Naive B cell (primary cell): Measurements from ENCODE around the gene LIPG. TPM values are rescaled to one million over a fixed set of nuclear protein-coding genes. Genes with fewer than 3 reads are reported as not detected.

ENCODE experiments used
- ATAC-seq, 2 donors: fragments of 150-1000 bp; cut with Tn5 transposase; 2 replicates each; pipeline ENCODE4 v1.10.0; 2021; ENCODE audit warnings: low read depth in 2 of 2, mild to moderate bottlenecking in 2 of 2, moderate library complexity in 2 of 2
- DNase-seq: peaks from one replicate; pipeline ENCODE4 v3.0.0; 2022
- H3K27ac Mint-ChIP-seq, 6 donors: one replicate each; pipeline ENCODE4 v1.8.0; 2020 to 2022; ENCODE audit warnings: mild to moderate bottlenecking in 6 of 6, mixed read lengths in 6 of 6, moderate library complexity in 5 of 6, inconsistent platforms in 2 of 6
- H3K27me3 Mint-ChIP-seq, 3 donors: one replicate each; pipeline ENCODE4 v1.8.0; 2021 to 2022; ENCODE audit warnings: mixed read lengths in 3 of 3, mild to moderate bottlenecking in 1 of 3
- H3K36me3 Mint-ChIP-seq, 2 donors: one replicate each; pipeline ENCODE4 v1.8.0; 2020 to 2022; ENCODE audit warnings: mixed read lengths in 2 of 2, inconsistent platforms in 1 of 2, mild to moderate bottlenecking in 1 of 2
- H3K4me1 Mint-ChIP-seq, 3 donors: one replicate each; pipeline ENCODE4 v1.8.0; 2020 to 2022; ENCODE audit warnings: mixed read lengths in 3 of 3, inconsistent platforms in 1 of 3, mild to moderate bottlenecking in 1 of 3, moderate library complexity in 1 of 3
- H3K4me3 Mint-ChIP-seq, 8 donors: one replicate each; pipeline ENCODE4 v1.8.0; 2020 to 2022; ENCODE audit warnings: mild to moderate bottlenecking in 8 of 8, mixed read lengths in 8 of 8, moderate library complexity in 8 of 8, inconsistent platforms in 2 of 8
- H3K9me3 Mint-ChIP-seq, 7 donors: one replicate each; pipeline ENCODE4 v1.8.0; 2020 to 2022; ENCODE audit warnings: mixed read lengths in 7 of 7, mild to moderate bottlenecking in 5 of 7, inconsistent platforms in 2 of 7, moderate library complexity in 1 of 7
- polyA plus RNA-seq, 6 donors: library from polyadenylated mRNA; unstranded; fragments of 300-500 nt; fragmentation: Illumina TruSeq; gene quantifications; one replicate each; pipeline ENCODE4 v1.2.3, GENCODE V29; 2021; ENCODE audit warnings: low read depth in 6 of 6

The LIPG gene
- polyA plus RNA-seq, 6 donors from 2014 or later = not detected

GRCh38 chr18:49585781-49586663 lies 24.2 kb downstream of the LIPG start:
- H3K4me1 Mint-ChIP-seq = no peaks in the 10 kb centered on the region
- peaks cover 8 to 31% (median 20%) of the 10 kb centered on the region in 3 donors for H3K27me3 Mint-ChIP-seq
- H3K27ac Mint-ChIP-seq = no peak overlapping the region
- DNase-seq = no peak
- H3K36me3 Mint-ChIP-seq = no peaks in the 10 kb centered on the region
- H3K4me3 Mint-ChIP-seq = no peak overlapping the region
- no peaks in the 10 kb centered on the region for H3K9me3 Mint-ChIP-seq
- ATAC-seq = no peak

GRCh38 chr18:49588171-49588570 lies 26.3 kb downstream of the LIPG start:
- no peaks in the 10 kb centered on the region for H3K4me1 Mint-ChIP-seq
- peaks cover 8 to 27% (median 9%) of the 10 kb centered on the region in 3 donors for H3K27me3 Mint-ChIP-seq
- DNase-seq (no peak), ATAC-seq (no peak)
- no peaks in the 10 kb centered on the region for H3K36me3 Mint-ChIP-seq
- no peak overlapping the region for H3K27ac Mint-ChIP-seq
- no peaks in the 10 kb centered on the region for H3K9me3 Mint-ChIP-seq
- no peak overlapping the region for H3K4me3 Mint-ChIP-seq

GRCh38 chr18:49588971-49589370 lies 27.1 kb downstream of the LIPG start:
- H3K27me3 Mint-ChIP-seq = peaks cover 6 to 25% (median 8%) of the 10 kb centered on the region in 3 donors
- H3K4me1 Mint-ChIP-seq = no peaks in the 10 kb centered on the region

GRCh38 chr18:49590608-49591007 lies 28.8 kb downstream of the LIPG start:
- Mint-ChIP-seq H3K9me3 (no peaks in the 10 kb centered on the region), H3K27me3 (peaks cover 6 to 25% (median 13%) of the 10 kb centered on the region in 3 donors), H3K27ac (no peak overlapping the region), H3K36me3 (no peaks in the 10 kb centered on the region), H3K4me1 (no peaks in the 10 kb centered on the region), H3K4me3 (no peak overlapping the region)
- ATAC-seq (no peak), DNase-seq (no peak)

More at GRCh38 chr18:49588971-49589370, 27.1 kb downstream of the LIPG start:
- no peak for ATAC-seq
- H3K27ac Mint-ChIP-seq = no peak overlapping the region
- no peaks in the 10 kb centered on the region for H3K36me3 Mint-ChIP-seq
- DNase-seq = no peak
- H3K9me3 Mint-ChIP-seq = no peaks in the 10 kb centered on the region
- H3K4me3 Mint-ChIP-seq = no peak overlapping the region

GRCh38 chr18:49591271-49591670 lies 29.4 kb downstream of the LIPG start:
- ATAC-seq = no peak
- H3K4me3 Mint-ChIP-seq = no peak overlapping the region
- no peak overlapping the region for H3K27ac Mint-ChIP-seq
- H3K9me3 Mint-ChIP-seq = no peaks in the 10 kb centered on the region
- peaks cover 6 to 19% (median 12%) of the 10 kb centered on the region in 3 donors for H3K27me3 Mint-ChIP-seq
- H3K36me3 Mint-ChIP-seq = no peaks in the 10 kb centered on the region
- H3K4me1 Mint-ChIP-seq = no peaks in the 10 kb centered on the region
- DNase-seq = no peak

- no peak for ATAC-seq
- no peaks in the 10 kb centered on the region for H3K4me1 Mint-ChIP-seq
- H3K27ac Mint-ChIP-seq = no peak overlapping the region
- no peak overlapping the region for H3K4me3 Mint-ChIP-seq
- no peaks in the 10 kb centered on the region for H3K36me3 Mint-ChIP-seq
- H3K9me3 Mint-ChIP-seq = no peaks in the 10 kb centered on the region
- DNase-seq = no peak
- H3K27me3 Mint-ChIP-seq = peaks cover 9 to 20% (median 12%) of the 10 kb centered on the region in 3 donors
These were observed 29.9 kb downstream of the LIPG start for GRCh38 chr18:49591775-49592174.

- no peak overlapping the region for H3K4me3 Mint-ChIP-seq
- no peaks in the 10 kb centered on the region for H3K36me3 Mint-ChIP-seq
- no peaks in the 10 kb centered on the region for H3K4me1 Mint-ChIP-seq
- no peak overlapping the region for H3K27ac Mint-ChIP-seq
- peaks cover 0 to 8% (median 4%) of the 10 kb centered on the region in 7 donors for H3K9me3 Mint-ChIP-seq
- no peak for DNase-seq
- peaks cover 24 to 38% (median 35%) of the 10 kb centered on the region in 3 donors for H3K27me3 Mint-ChIP-seq
- no peak for ATAC-seq
These were observed 34.8 kb downstream of the LIPG start for GRCh38 chr18:49596687-49597086.

GRCh38 chr18:49597157-49597931 lies 35.5 kb downstream of the LIPG start:
- Mint-ChIP-seq H3K36me3 (no peaks in the 10 kb centered on the region), H3K27ac (no peak overlapping the region), H3K9me3 (peaks cover 0 to 8% (median 4%) of the 10 kb centered on the region in 7 donors), H3K27me3 (peaks cover 26 to 38% (median 35%) of the 10 kb centered on the region in 3 donors), H3K4me3 (no peak overlapping the region), H3K4me1 (no peaks in the 10 kb centered on the region)
- ATAC-seq = no peak
- DNase-seq = no peak

GRCh38 chr18:49601211-49601610 lies 39.4 kb downstream of the LIPG start:
- Mint-ChIP-seq H3K36me3 (no peaks in the 10 kb centered on the region), H3K27ac (no peak overlapping the region), H3K27me3 (peaks cover 26 to 60% (median 47%) of the 10 kb centered on the region in 3 donors), H3K4me1 (no peaks in the 10 kb centered on the region), H3K9me3 (peaks cover 4 to 20% (median 10%) of the 10 kb centered on the region in 7 donors), H3K4me3 (no peak overlapping the region)
- ATAC-seq (no peak), DNase-seq (no peak)

GRCh38 chr18:49608366-49609255 lies 46.8 kb downstream of the LIPG start:
- H3K27ac Mint-ChIP-seq = no peak overlapping the region
- no peak overlapping the region for H3K4me3 Mint-ChIP-seq
- no peak for DNase-seq
- H3K36me3 Mint-ChIP-seq = no peaks in the 10 kb centered on the region
- no peaks in the 10 kb centered on the region for H3K4me1 Mint-ChIP-seq
- peaks cover 9 to 36% (median 31%) of the 10 kb centered on the region in 3 donors for H3K27me3 Mint-ChIP-seq
- peaks cover 0 to 20% (median 4%) of the 10 kb centered on the region in 7 donors for H3K9me3 Mint-ChIP-seq
- ATAC-seq = no peak

GRCh38 chr18:49609256-49610021 lies 47.6 kb downstream of the LIPG start:
- H3K4me1 Mint-ChIP-seq = no peaks in the 10 kb centered on the region
- peaks cover 7 to 39% (median 34%) of the 10 kb centered on the region in 3 donors for H3K27me3 Mint-ChIP-seq
- no peaks in the 10 kb centered on the region for H3K36me3 Mint-ChIP-seq
- H3K4me3 Mint-ChIP-seq = no peak overlapping the region
- DNase-seq (no peak), ATAC-seq (no peak)
- no peak overlapping the region for H3K27ac Mint-ChIP-seq
- peaks cover 0 to 16% (median 4%) of the 10 kb centered on the region in 7 donors for H3K9me3 Mint-ChIP-seq

GRCh38 chr18:49610022-49610445 lies 48.2 kb downstream of the LIPG start:
- H3K9me3 Mint-ChIP-seq = peaks cover 0 to 10% (median 4%) of the 10 kb centered on the region in 7 donors

More at GRCh38 chr18:49610022-49610445, 48.2 kb downstream of the LIPG start:
- Mint-ChIP-seq H3K4me1 (no peaks in the 10 kb centered on the region), H3K36me3 (no peaks in the 10 kb centered on the region), H3K27me3 (peaks cover 7 to 38% (median 33%) of the 10 kb centered on the region in 3 donors), H3K27ac (no peak overlapping the region), H3K4me3 (no peak overlapping the region)
- no peak for DNase-seq
- no peak for ATAC-seq
